ENCODE results near the gene SLC5A11. TPM values are rescaled to one million over a fixed set of nuclear protein-coding genes. Genes with fewer than 3 reads are reported as not detected.

SLC5A11 gene
- total and polyA plus RNA-seq, 3 experiments from 2014 or later, result 0.15 to 0.20 TPM; not detected in 1

- Mint-ChIP-seq H3K27me3 (peaks cover 0 to 5% of the 10 kb centered on the region in 2 donors), H3K4me1 (peaks cover 0 to 2% (median 0%) of the 10 kb centered on the region in 3 donors), H3K9me3 (peaks cover 0 to 1% (median 0%) of the 10 kb centered on the region in 5 donors), H3K36me3 (peaks cover 18 to 74% (median 23%) of the 10 kb centered on the region in 3 donors), H3K27ac (no peak overlapping the region), H3K4me3 (no peak overlapping the region)
- H3K27me3 ChIP-seq (ENCODE audit: insufficient read depth, low read length, poor library complexity, severe bottlenecking), result no peaks in the 10 kb centered on the region
- ChIA-PET CTCF (interaction anchor here (0.8 kb wide), 1 partner anchor 9 kb away, joined by 3 read pairs; no protein-coding TSS in a partner anchor), POLR2A (no interaction called here)
- DNase-seq, result no peak
- no peak overlapping the region for H3K4me3 ChIP-seq (ENCODE audit: low read length)
- H3K9me3 ChIP-seq (ENCODE audit: low read length), result no peaks in the 10 kb centered on the region
- no peak overlapping the region for H3K27ac ChIP-seq (ENCODE audit: low read depth, low read length)
- H3K4me1 ChIP-seq (ENCODE audit: insufficient read depth, low read length), result no peaks in the 10 kb centered on the region
- H3K36me3 ChIP-seq (ENCODE audit: insufficient read depth, low read length), result peaks cover 27% of the 10 kb centered on the region
These were observed 19.6 kb upstream of the SLC5A11 start for GRCh38 chr16:24826096-24826690.

DNA sequence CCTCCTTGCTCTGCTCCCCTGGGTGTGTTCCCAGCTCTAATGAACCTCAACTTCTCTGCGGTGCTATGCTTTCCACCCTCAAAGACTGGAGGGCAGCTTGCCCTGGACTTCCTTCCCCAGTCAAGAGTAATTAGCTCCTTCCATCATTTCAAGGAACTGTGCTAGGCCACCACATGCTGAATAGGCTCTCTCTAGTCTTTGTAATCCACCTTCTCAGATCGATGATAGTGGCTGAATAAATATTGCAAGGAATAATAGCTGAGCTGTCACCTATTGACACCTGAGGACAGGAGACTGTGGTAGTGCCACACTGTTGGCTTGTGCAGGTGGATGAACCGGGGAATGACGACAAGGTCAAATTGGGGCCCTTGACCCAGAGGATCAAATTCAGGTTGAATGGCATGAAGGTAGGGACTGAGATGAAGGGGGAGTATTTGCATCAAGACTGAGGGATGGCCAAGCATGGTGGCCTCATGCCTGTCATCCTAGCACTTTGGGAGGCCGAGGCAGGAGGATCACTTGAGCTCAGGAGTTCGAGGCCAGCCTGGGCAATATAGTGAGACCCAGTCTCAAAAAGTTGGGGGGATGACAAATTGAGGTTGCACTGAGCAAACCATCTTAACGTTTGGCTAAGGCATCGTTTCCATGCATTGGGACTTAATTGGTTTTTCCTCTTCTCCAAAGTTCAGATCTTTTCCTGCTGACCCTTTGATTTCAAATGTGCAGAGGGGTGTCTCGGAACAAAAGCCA lies 18.8 kb upstream of the SLC5A11 start:
- no peak for DNase-seq
- ChIA-PET CTCF (no interaction called here), POLR2A (no interaction called here)
- H3K4me3 ChIP-seq (ENCODE audit: low read length), result no peak overlapping the region
- no peaks in the 10 kb centered on the region for H3K4me1 Mint-ChIP-seq
- no peaks in the 10 kb centered on the region for H3K9me3 ChIP-seq (ENCODE audit: low read length)
- no peaks in the 10 kb centered on the region for H3K4me1 ChIP-seq (ENCODE audit: insufficient read depth, low read length)
- H3K27ac ChIP-seq (ENCODE audit: low read depth, low read length), result no peak overlapping the region
- peaks cover 23% of the 10 kb centered on the region for H3K36me3 ChIP-seq (ENCODE audit: insufficient read depth, low read length)
- H3K27me3 Mint-ChIP-seq, result peaks cover 0 to 5% of the 10 kb centered on the region in 2 donors
- H3K9me3 Mint-ChIP-seq, result peaks cover 0 to 1% (median 0%) of the 10 kb centered on the region in 5 donors
- H3K27ac Mint-ChIP-seq, result peak overlapping the region in 1 of 8 donors; percentile 54
- H3K36me3 Mint-ChIP-seq, result peaks cover 18 to 66% (median 22%) of the 10 kb centered on the region in 3 donors
- no peak overlapping the region for H3K4me3 Mint-ChIP-seq
- H3K27me3 ChIP-seq (ENCODE audit: insufficient read depth, low read length, poor library complexity, severe bottlenecking), result no peaks in the 10 kb centered on the region

- Histone ChIP-seq H3K4me3 (ENCODE audit: low read length) (no peak overlapping the region), H3K27me3 (ENCODE audit: insufficient read depth, low read length, poor library complexity, severe bottlenecking) (no peaks in the 10 kb centered on the region), H3K36me3 (ENCODE audit: insufficient read depth, low read length) (peaks cover 5% of the 10 kb centered on the region), H3K4me1 (ENCODE audit: insufficient read depth, low read length) (no peaks in the 10 kb centered on the region), H3K27ac (ENCODE audit: low read depth, low read length) (no peak overlapping the region), H3K9me3 (ENCODE audit: low read length) (no peaks in the 10 kb centered on the region)
- Mint-ChIP-seq H3K9me3 (peaks cover 0 to 1% (median 0%) of the 10 kb centered on the region in 5 donors), H3K36me3 (peaks cover 17 to 47% (median 18%) of the 10 kb centered on the region in 3 donors), H3K27ac (peak overlapping the region in 2 of 8 donors; percentile 29 to 81), H3K4me1 (no peaks in the 10 kb centered on the region), H3K4me3 (no peak overlapping the region), H3K27me3 (peaks cover 0 to 3% of the 10 kb centered on the region in 2 donors)
- ChIA-PET POLR2A (no interaction called here), CTCF (no interaction called here)
- no peak for DNase-seq
These were observed 16.6 kb upstream of the SLC5A11 start for GRCh38 chr16:24829153-24829552.

GRCh38 chr16:24833352-24833751 lies 12.4 kb upstream of the SLC5A11 start:
- Histone ChIP-seq H3K36me3 (ENCODE audit: insufficient read depth, low read length) (no peaks in the 10 kb centered on the region), H3K4me3 (ENCODE audit: low read length) (no peak overlapping the region), H3K27me3 (ENCODE audit: insufficient read depth, low read length, poor library complexity, severe bottlenecking) (no peaks in the 10 kb centered on the region), H3K4me1 (ENCODE audit: insufficient read depth, low read length) (no peaks in the 10 kb centered on the region), H3K9me3 (ENCODE audit: low read length) (no peaks in the 10 kb centered on the region), H3K27ac (ENCODE audit: low read depth, low read length) (no peak overlapping the region)
- Mint-ChIP-seq H3K9me3 (no peaks in the 10 kb centered on the region), H3K4me3 (no peak overlapping the region), H3K27me3 (no peaks in the 10 kb centered on the region), H3K27ac (no peak overlapping the region), H3K4me1 (no peaks in the 10 kb centered on the region), H3K36me3 (peaks cover 5 to 10% (median 5%) of the 10 kb centered on the region in 3 donors)
- POLR2A ChIA-PET, result no interaction called here
- CTCF ChIA-PET, result no interaction called here
- no peak for DNase-seq

GRCh38 chr16:24834459-24835335 lies 11.1 kb upstream of the SLC5A11 start:
- POLR2A ChIA-PET, result no interaction called here
- Mint-ChIP-seq H3K36me3 (peaks cover 5 to 6% (median 5%) of the 10 kb centered on the region in 3 donors), H3K4me1 (peaks cover 0 to 1% (median 0%) of the 10 kb centered on the region in 3 donors), H3K9me3 (no peaks in the 10 kb centered on the region), H3K27ac (no peak overlapping the region), H3K27me3 (no peaks in the 10 kb centered on the region), H3K4me3 (no peak overlapping the region)
- no peak overlapping the region for H3K4me3 ChIP-seq (ENCODE audit: low read length)
- no peak overlapping the region for H3K27ac ChIP-seq (ENCODE audit: low read depth, low read length)
- no peaks in the 10 kb centered on the region for H3K36me3 ChIP-seq (ENCODE audit: insufficient read depth, low read length)
- H3K27me3 ChIP-seq (ENCODE audit: insufficient read depth, low read length, poor library complexity, severe bottlenecking), result no peaks in the 10 kb centered on the region
- CTCF ChIA-PET, result interaction anchor here (0.8 to 1.3 kb wide), 3 partner anchors 9 to 391 kb away, joined by 3 to 4 read pairs (median 3); no protein-coding TSS in a partner anchor
- H3K4me1 ChIP-seq (ENCODE audit: insufficient read depth, low read length), result no peaks in the 10 kb centered on the region
- no peaks in the 10 kb centered on the region for H3K9me3 ChIP-seq (ENCODE audit: low read length)
- DNase-seq, result no peak

DNA sequence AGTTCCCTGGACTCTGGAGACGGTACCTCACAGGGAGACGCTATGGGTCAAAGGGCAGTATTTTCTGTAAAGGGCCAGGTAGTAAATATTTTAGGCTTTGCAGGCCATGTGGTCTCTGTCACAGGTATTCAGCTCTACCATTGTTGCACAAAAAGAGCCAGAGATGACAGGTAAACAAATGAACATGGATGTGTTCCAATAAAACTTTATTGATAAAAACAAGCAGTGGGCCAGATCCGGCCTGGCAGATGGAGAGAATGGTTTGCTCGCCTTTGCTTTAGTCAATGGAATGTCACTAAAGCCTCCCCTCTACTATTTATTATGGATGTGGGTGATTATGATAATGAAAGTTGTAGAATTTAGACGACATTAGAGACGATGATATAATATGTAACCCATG lies 8.9 kb upstream of the SLC5A11 start:
- Mint-ChIP-seq H3K9me3 (no peaks in the 10 kb centered on the region), H3K36me3 (peaks cover 4 to 5% (median 4%) of the 10 kb centered on the region in 3 donors), H3K4me1 (peaks cover 0 to 1% (median 0%) of the 10 kb centered on the region in 3 donors), H3K27ac (no peak overlapping the region), H3K27me3 (peaks cover 0 to 2% of the 10 kb centered on the region in 2 donors), H3K4me3 (no peak overlapping the region)
- Histone ChIP-seq H3K36me3 (ENCODE audit: insufficient read depth, low read length) (no peaks in the 10 kb centered on the region), H3K9me3 (ENCODE audit: low read length) (no peaks in the 10 kb centered on the region), H3K27ac (ENCODE audit: low read depth, low read length) (no peak overlapping the region), H3K4me1 (ENCODE audit: insufficient read depth, low read length) (no peaks in the 10 kb centered on the region), H3K4me3 (ENCODE audit: low read length) (no peak overlapping the region), H3K27me3 (ENCODE audit: insufficient read depth, low read length, poor library complexity, severe bottlenecking) (no peaks in the 10 kb centered on the region)
- ChIA-PET CTCF (no interaction called here), POLR2A (no interaction called here)
- DNase-seq, result no peak

DNA sequence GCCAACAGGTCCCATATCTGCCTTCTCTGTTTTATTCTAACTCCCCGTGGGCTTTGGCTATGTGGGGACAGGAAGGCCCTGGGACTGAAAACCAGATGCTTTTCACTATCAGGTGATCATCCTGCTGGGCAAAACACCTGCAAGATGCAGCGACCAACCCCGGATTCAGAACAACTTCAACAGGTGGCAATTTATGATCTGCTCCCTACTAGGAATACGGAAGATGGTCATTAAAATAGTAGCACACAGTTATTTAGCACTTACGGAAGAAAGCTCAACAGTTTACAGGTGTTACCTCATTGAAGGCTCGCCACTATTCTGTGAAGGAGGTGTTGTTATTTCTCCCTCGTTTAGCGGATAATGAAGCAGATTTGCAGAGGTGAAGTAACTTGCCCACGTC lies 7.8 kb upstream of the SLC5A11 start:
- no peaks in the 10 kb centered on the region for H3K36me3 ChIP-seq (ENCODE audit: insufficient read depth, low read length)
- no peak overlapping the region for H3K4me3 Mint-ChIP-seq
- H3K4me3 ChIP-seq (ENCODE audit: low read length), result no peak overlapping the region
- peaks cover 0 to 5% (median 2%) of the 10 kb centered on the region in 3 donors for H3K36me3 Mint-ChIP-seq
- ChIA-PET POLR2A (no interaction called here), CTCF (no interaction called here)
- H3K27ac ChIP-seq (ENCODE audit: low read depth, low read length), result no peak overlapping the region
- H3K27me3 Mint-ChIP-seq, result peaks cover 0 to 2% of the 10 kb centered on the region in 2 donors
- H3K9me3 Mint-ChIP-seq, result no peaks in the 10 kb centered on the region
- no peak for DNase-seq
- H3K4me1 ChIP-seq (ENCODE audit: insufficient read depth, low read length), result no peaks in the 10 kb centered on the region
- H3K27me3 ChIP-seq (ENCODE audit: insufficient read depth, low read length, poor library complexity, severe bottlenecking), result no peaks in the 10 kb centered on the region
- no peaks in the 10 kb centered on the region for H3K9me3 ChIP-seq (ENCODE audit: low read length)
- H3K27ac Mint-ChIP-seq, result no peak overlapping the region
- H3K4me1 Mint-ChIP-seq, result peaks cover 0 to 1% (median 0%) of the 10 kb centered on the region in 3 donors

All from CD8-positive, alpha-beta memory T cell (primary cell).